MM.1S (cell line): Measurements from ENCODE around the gene C10orf95.

Experiments used
- CTCF ChIP-seq: fragments of 300-600 bp; sonication (generic); IDR thresholded peaks from 2 replicates; pipeline ENCODE4 v1.5.1; 2016; ENCODE audit warnings: antibody characterized with exemption, low read length, mixed read lengths
- EZH2phosphoT487 ChIP-seq: fragments of 300-600 bp; sonication (generic); IDR thresholded peaks from 2 replicates; pipeline ENCODE4 v1.6.1; 2018; ENCODE audit warnings: antibody characterized with exemption, low read length

DNA sequence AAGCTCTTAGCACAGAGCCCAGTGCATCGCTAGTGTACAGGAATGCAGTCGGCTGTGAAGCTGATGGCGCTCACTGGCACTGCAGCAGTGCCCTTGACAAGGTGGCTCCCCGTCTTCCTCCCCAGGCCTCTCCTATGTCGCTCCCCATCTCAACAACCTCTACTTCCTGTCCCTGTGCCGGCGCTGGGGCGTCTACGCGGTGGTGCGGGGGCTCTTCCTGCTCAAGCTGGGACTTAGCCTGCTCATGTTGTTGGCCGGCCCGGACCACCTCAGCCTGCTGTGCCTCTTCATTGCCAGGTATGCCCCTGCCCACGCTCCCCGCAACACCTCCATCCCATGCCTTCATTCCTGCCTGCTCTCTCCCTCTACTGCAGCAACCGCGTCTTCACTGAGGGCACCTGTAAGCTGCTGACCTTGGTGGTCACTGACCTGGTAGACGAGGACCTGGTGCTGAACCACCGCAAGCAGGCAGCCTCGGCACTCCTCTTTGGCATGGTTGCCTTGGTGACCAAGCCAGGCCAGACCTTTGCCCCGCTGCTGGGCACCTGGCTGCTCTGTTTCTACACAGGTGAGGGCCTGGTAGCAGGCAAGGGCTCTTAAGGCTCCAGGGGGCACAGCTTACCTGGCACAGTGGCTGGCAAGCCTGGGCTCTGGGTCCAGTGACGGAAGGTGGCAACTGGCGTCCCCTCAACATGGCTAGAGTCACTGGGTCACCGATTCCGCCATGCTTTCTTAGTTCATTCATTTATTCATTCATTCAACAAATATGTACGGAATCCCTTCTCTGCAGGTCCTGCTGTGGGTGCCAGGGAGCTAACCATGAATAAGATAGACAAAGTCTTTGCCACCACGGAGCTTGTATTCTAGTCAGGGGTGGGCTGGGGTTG is 22.3 kb upstream of the C10orf95 start:
- TF ChIP-seq CTCF: no peak
- no peak for TF ChIP-seq EZH2phosphoT487
